KOPT-K1 (cell line): ENCODE measurements around the gene DCTN3.

Experiments used
- H3K27ac ChIP-seq: fragments of 200-600 bp; sonication (generic); 2 replicates; pipeline ENCODE4 v1.5.1; 2016; ENCODE audit warnings: antibody characterized with exemption, mild to moderate bottlenecking, low read depth, low read length; ENCODE audit not compliant: poor library complexity, severe bottlenecking
- H3K36me3 ChIP-seq: fragments of 200-600 bp; sonication (generic); 2 replicates; pipeline ENCODE4 v1.5.1; 2017; ENCODE audit warnings: antibody characterized with exemption, mild to moderate bottlenecking, low read length, moderate library complexity; ENCODE audit not compliant: insufficient read depth
- H3K9me3 ChIP-seq: fragments of 200-600 bp; sonication (generic); 2 replicates; pipeline ENCODE4 v1.5.1; 2017; ENCODE audit warnings: antibody characterized with exemption, low read length, mild to moderate bottlenecking; ENCODE audit not compliant: insufficient read depth, poor library complexity, severe bottlenecking

The DCTN3 gene

GRCh38 chr9:34566972-34567371 is 53.3 kb downstream of the DCTN3 start:
- H3K9me3 ChIP-seq, result peaks cover 2% of the 10 kb centered on the region
- no peaks in the 10 kb centered on the region for H3K36me3 ChIP-seq
- no peak overlapping the region for H3K27ac ChIP-seq

DNA sequence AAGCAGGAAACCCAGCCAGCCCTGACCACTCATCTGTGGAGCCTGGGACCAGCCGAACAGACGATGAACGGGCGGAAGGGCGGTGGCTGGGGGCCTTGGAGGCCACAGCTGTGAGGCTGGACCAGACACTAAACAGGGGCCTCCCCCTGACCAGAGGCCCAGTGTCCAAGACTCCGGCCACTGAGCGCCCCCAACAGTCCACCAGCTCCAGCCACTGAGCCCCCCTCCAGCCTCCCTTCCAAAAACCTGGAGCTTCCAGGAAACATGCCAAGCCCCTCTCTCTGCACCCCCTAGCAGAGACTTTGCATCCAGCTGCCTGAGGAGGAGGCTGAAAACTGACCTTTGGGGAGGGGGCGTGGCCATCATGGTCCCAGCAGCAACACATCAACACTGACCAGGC is 54.0 kb downstream of the DCTN3 start:
- H3K9me3 ChIP-seq, result peaks cover 4% of the 10 kb centered on the region
- no peak overlapping the region for H3K27ac ChIP-seq

DNA sequence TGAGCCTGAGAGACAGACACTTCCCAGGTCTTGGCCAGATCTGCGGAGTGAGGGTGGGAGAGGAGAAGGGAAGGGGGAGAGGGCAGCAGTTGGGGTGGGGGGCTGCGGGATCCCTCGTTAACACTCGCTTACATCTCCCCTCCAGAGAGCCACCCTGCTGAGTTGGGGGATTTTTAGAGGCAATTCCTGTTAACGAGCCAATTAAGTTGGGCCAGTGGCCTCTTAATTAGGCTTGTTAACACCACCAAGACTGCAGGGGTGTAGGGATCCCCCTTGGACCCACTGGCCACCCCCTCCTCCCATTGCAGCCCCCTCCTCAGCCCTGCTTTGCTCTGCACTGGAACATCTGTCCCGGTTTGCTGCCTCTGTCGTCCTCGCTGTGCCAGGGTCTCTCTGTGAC is 54.4 kb downstream of the DCTN3 start:
- Histone ChIP-seq H3K27ac (no peak overlapping the region), H3K36me3 (no peaks in the 10 kb centered on the region), H3K9me3 (peaks cover 4% of the 10 kb centered on the region)

More for the DNA sequence above, 54.0 kb downstream of the DCTN3 start:
- no peaks in the 10 kb centered on the region for H3K36me3 ChIP-seq

DNA sequence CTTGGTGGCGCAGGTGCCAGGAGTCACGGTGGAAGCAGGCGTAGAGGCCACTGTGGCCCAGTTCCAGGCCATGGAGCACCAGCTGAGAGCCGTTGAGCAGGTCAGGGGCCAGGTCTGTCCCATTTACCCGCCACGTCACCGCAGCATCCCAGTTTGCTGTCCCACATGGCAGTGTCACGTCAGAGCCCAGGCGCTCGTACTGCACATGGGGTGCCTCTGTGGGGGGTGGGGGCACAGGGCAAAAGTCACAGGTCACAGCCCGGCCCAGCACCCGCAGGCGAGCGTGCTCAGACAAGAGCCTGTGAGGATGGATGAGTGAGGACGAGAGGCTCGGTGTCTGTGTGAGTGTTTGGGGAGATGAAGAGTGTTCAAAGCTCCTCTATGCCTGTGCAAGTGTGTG is 55.7 kb downstream of the DCTN3 start:
- Histone ChIP-seq H3K9me3 (peaks cover 4% of the 10 kb centered on the region), H3K36me3 (no peaks in the 10 kb centered on the region), H3K27ac (no peak overlapping the region)
